Measurements from ENCODE around the gene TMED5. TPM values are rescaled to one million over a fixed set of nuclear protein-coding genes. Genes with fewer than 3 reads are reported as not detected.

The TMED5 gene
- total RNA-seq, 2 experiments from 2014 or later, result 42.3 to 43.2 TPM

DNA sequence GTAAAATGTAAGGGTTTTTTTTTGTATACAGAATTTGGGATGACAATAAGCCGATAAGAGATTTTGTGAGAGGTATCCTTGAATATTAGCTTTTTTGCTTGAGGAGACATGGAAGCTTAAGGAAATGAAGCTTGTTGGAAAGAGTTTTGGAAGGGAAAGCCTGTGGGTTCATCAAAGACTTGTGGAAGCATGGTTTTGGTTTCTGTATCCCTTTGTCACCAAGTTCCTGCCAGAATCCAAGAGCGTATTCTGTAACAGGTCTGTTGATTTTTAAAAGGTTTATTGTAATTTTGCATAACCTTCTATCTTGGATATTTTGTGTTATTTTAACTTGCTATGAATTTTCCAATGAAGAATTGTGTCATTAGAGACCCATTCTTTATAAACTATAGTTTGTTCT, 38.1 kb downstream of the TMED5 start:
- intact Hi-C loops (cut with DNase I, micrococcal nuclease), result loop anchor here in 1 of 2 experiments (10.0 kb wide), 1 partner anchor 73 kb away; no protein-coding TSS in a partner anchor
- H3K27ac Mint-ChIP-seq, result peak overlapping the region; percentile 16
- H3K36me3 Mint-ChIP-seq (ENCODE audit: low read depth), result peaks cover 44% of the 10 kb centered on the region
- no peaks in the 10 kb centered on the region for H3K27me3 Mint-ChIP-seq
- POLR2A ChIA-PET, result no interaction called here
- no peaks in the 10 kb centered on the region for H3K27me3 ChIP-seq (ENCODE audit: control insufficient read depth in 1 of 2, insufficient read depth in 2 of 2, low read length in 2 of 2)
- H3K4me3 Mint-ChIP-seq, result no peak overlapping the region
- H3K4me1 Mint-ChIP-seq (ENCODE audit: low read depth), result peaks cover 5% of the 10 kb centered on the region
- H3K9me3 Mint-ChIP-seq, result no peaks in the 10 kb centered on the region
- H3K4me3 ChIP-seq (ENCODE audit: low read length), result no peak overlapping the region
- peaks cover 13% of the 10 kb centered on the region for H3K36me3 ChIP-seq (ENCODE audit: insufficient read depth, low read length)
- H3K4me1 ChIP-seq (ENCODE audit: insufficient read depth, low read length), result no peaks in the 10 kb centered on the region
- ATAC-seq (ENCODE audit: poor library complexity) (no peak), DNase-seq (no peak)
- TF ChIP-seq, protein P1, sequence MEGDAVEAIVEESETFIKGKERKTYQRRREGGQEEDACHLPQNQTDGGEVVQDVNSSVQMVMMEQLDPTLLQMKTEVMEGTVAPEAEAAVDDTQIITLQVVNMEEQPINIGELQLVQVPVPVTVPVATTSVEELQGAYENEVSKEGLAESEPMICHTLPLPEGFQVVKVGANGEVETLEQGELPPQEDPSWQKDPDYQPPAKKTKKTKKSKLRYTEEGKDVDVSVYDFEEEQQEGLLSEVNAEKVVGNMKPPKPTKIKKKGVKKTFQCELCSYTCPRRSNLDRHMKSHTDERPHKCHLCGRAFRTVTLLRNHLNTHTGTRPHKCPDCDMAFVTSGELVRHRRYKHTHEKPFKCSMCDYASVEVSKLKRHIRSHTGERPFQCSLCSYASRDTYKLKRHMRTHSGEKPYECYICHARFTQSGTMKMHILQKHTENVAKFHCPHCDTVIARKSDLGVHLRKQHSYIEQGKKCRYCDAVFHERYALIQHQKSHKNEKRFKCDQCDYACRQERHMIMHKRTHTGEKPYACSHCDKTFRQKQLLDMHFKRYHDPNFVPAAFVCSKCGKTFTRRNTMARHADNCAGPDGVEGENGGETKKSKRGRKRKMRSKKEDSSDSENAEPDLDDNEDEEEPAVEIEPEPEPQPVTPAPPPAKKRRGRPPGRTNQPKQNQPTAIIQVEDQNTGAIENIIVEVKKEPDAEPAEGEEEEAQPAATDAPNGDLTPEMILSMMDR (IDR thresholded peaks at IDR 0.05), result no peak
- no peaks in the 10 kb centered on the region for H3K9me3 ChIP-seq (ENCODE audit: control insufficient read depth in 1 of 2, insufficient read depth in 1 of 2, low read length in 2 of 2)
- no peak overlapping the region for H3K27ac ChIP-seq (ENCODE audit: low read depth in 1 of 2, low read length in 2 of 2)
- CTCF ChIA-PET, result no interaction called here

DNA sequence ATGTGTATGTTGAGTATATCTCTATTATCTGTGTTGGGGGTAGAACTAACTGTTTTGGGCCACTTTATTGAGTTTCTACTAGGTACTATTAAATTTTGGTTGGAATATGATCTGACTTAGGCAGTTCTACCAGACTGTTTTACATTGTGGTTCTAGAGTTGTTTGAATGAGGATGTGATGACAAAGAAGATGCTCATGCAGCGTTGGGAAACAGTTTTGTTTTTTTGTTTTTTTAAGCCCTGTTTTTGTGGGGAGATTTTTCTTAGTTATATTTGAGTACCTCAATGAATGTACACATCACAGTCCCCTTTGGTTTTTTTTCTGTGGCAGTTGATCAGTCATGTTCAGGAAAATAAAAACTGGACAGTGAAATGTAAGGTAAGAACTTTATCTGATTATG, 40.1 kb downstream of the TMED5 start:
- Histone ChIP-seq H3K4me3 (ENCODE audit: low read length) (no peak overlapping the region), H3K27me3 (ENCODE audit: control insufficient read depth in 1 of 2, insufficient read depth in 2 of 2, low read length in 2 of 2) (no peaks in the 10 kb centered on the region), H3K4me1 (ENCODE audit: insufficient read depth, low read length) (no peaks in the 10 kb centered on the region), H3K36me3 (ENCODE audit: insufficient read depth, low read length) (peaks cover 33% of the 10 kb centered on the region), H3K27ac (ENCODE audit: low read depth in 1 of 2, low read length in 2 of 2) (no peak overlapping the region), H3K9me3 (ENCODE audit: control insufficient read depth in 1 of 2, insufficient read depth in 1 of 2, low read length in 2 of 2) (no peaks in the 10 kb centered on the region)
- H3K27me3 Mint-ChIP-seq, result no peaks in the 10 kb centered on the region
- H3K36me3 Mint-ChIP-seq (ENCODE audit: low read depth), result peaks cover 58% of the 10 kb centered on the region
- intact Hi-C loops (cut with DNase I, micrococcal nuclease), result loop anchor here in 1 of 2 experiments (10.0 kb wide), 1 partner anchor 75 kb away; no protein-coding TSS in a partner anchor
- POLR2A ChIA-PET, result no interaction called here
- H3K4me1 Mint-ChIP-seq (ENCODE audit: low read depth), result peaks cover 5% of the 10 kb centered on the region
- CTCF ChIA-PET, result interaction anchor here (1.1 kb wide), 1 partner anchor 12 kb away, joined by 3 read pairs; no protein-coding TSS in a partner anchor
- no peak overlapping the region for H3K4me3 Mint-ChIP-seq
- ATAC-seq (ENCODE audit: poor library complexity) (no peak), DNase-seq (no peak)
- no peaks in the 10 kb centered on the region for H3K9me3 Mint-ChIP-seq
- TF ChIP-seq, protein P1 (IDR thresholded peaks at IDR 0.05), result no peak
- H3K27ac Mint-ChIP-seq, result no peak overlapping the region

GRCh38 chr1:93137604-93138292, 42.5 kb downstream of the TMED5 start:
- Histone ChIP-seq H3K36me3 (ENCODE audit: insufficient read depth, low read length) (peaks cover 52% of the 10 kb centered on the region), H3K27ac (ENCODE audit: low read depth in 1 of 2, low read length in 2 of 2) (no peak overlapping the region), H3K4me3 (ENCODE audit: low read length) (no peak overlapping the region), H3K4me1 (ENCODE audit: insufficient read depth, low read length) (no peaks in the 10 kb centered on the region), H3K9me3 (ENCODE audit: control insufficient read depth in 1 of 2, insufficient read depth in 1 of 2, low read length in 2 of 2) (no peaks in the 10 kb centered on the region), H3K27me3 (ENCODE audit: control insufficient read depth in 1 of 2, insufficient read depth in 2 of 2, low read length in 2 of 2) (no peaks in the 10 kb centered on the region)
- CTCF ChIA-PET, result no interaction called here
- POLR2A ChIA-PET, result no interaction called here
- intact Hi-C loops (cut with DNase I, micrococcal nuclease), result no loop called here
- TF ChIP-seq, protein P1 (IDR thresholded peaks at IDR 0.05), result no peak
- no peak overlapping the region for H3K4me3 Mint-ChIP-seq
- H3K27ac Mint-ChIP-seq, result no peak overlapping the region
- DNase-seq, result no peak
- peaks cover 72% of the 10 kb centered on the region for H3K36me3 Mint-ChIP-seq (ENCODE audit: low read depth)
- H3K9me3 Mint-ChIP-seq, result no peaks in the 10 kb centered on the region
- no peak for ATAC-seq (ENCODE audit: poor library complexity)
- H3K27me3 Mint-ChIP-seq, result no peaks in the 10 kb centered on the region
- peaks cover 5% of the 10 kb centered on the region for H3K4me1 Mint-ChIP-seq (ENCODE audit: low read depth)

All from CD4-positive, alpha-beta T cell (primary cell).